ENCODE data around the gene TRIM54. TPM values are rescaled to one million over a fixed set of nuclear protein-coding genes. Genes with fewer than 3 reads are reported as not detected.

TRIM54 gene
- total and polyA plus RNA-seq, 9 of the 15 experiments (the other 6 are each of a cell fraction or from before 2014, with no cell fraction given), result not detected

DNA sequence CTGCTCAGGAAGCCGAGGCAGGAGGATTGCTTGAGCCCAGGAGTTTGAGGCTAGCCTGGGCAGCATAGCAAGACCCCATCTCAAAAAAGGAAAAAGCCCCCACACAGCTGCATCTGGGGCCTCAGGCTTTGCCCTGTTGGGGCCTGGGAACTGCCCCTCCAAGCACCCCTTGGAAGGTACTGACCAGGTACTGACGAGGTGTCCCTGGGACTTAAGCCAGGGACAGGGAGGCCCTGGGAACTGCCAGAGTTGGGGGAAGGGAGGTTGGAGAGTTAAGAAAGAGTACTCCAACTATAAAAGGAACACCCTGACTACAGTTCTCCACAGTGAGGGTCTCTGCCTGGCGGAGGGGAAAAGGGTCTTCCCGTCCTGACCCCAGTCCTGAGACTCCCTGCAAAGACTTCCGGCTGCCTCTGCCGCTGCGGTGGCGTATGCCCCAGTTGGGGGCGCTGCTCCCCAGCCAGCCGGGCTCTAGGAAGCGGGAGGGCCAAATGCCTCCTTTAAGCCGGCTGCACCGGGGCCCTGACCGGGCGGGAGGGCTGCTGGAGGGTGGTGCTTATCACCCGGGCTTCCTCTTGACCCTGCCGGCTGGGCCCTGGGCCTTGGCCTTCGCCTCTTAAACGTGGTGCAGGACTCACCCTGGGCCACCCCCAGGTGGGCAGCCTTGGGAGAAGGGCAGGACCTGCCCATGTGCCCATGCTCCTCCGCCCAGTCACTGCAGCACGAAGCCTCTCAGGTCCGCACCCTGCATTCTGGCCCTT, 32.2 kb upstream of the TRIM54 start (continued):
- TF ChIP-seq RAD51 (IDR thresholded peaks at IDR 0.05; ENCODE audit: borderline replicate concordance, low read depth), result no peak
- peak; percentile 98 for TF ChIP-seq ZNF121 (CRISPR knock-in tag; conservative IDR thresholded peaks at IDR 0.05)

DNA sequence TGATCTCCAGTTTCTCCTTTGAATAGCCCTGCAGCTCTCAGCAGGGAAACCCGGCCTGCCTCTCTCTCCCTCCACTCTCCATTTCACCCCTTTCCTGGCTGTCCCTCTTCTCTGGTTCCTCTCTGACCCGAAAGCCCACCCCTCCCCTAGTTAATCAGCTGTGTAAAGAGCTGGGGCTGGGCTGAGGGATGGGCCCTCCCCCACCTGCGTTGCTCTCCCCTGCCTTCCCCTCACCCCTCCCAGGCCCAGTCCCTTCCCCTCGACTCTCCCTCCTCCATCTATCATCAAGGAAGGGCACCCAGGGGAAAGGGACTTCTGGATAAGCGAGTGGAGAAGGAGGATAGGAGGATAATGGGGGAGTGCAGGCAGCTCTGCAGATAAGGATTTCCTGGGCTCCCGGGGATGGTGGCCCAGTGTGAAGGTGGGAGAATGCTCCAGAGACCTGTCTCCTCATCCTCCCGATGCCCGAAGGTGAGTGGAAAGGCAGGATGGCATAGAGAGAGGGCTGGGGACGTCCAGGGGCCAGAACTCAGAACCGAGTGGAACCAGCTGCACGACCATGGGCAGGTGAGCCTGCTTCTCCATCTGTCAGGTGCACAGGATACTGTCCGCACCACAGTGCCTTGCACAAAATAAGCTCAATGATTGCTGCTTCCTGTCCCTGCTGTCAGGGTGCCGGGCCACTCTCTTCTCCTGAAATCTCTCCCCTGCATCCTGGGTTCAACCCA, 31.4 kb upstream of the TRIM54 start:
- no peak overlapping the region for H3K4me3 ChIP-seq

More for the DNA sequence above, 31.4 kb upstream of the TRIM54 start:
- Histone ChIP-seq H3K9me1 (ENCODE audit: control insufficient read depth, insufficient read depth, low read length) (no peaks in the 10 kb centered on the region), H3K27ac (ENCODE audit: extremely low read depth, low read depth, low read length) (no peak overlapping the region; the same call in 2 of the 3 replicates), H3K4me2 (ENCODE audit: insufficient read depth, low read length) (no peak overlapping the region; the same call in 1 of the 2 replicates), H3K36me3 (ENCODE audit: control insufficient read depth, insufficient read depth, low read length) (no peaks in the 10 kb centered on the region), H4K20me1 (replicated peaks; ENCODE audit: control insufficient read depth, insufficient read depth, low read length) (no peaks in the 10 kb centered on the region; the same call in 1 of the 2 replicates), H3K27me3 (ENCODE audit: control insufficient read depth in 2 of 2, insufficient read depth in 2 of 2, low read length in 2 of 2) (no peaks in the 10 kb centered on the region), H2AFZ (ENCODE audit: low read depth, low read length) (peak overlapping the region; percentile 95), H3K9ac (ENCODE audit: insufficient read depth in 1 of 2, low read depth in 2 of 2, low read length in 2 of 2) (peak overlapping the region in 1 of 2 experiments; percentile 87; a peak in 3 of 4 replicates), H3K9me3 (replicated peaks; ENCODE audit: control insufficient read depth, insufficient read depth, low read depth, low read length) (no peaks in the 10 kb centered on the region), H3K79me2 (ENCODE audit: control insufficient read depth, insufficient read depth, low read length) (no peaks in the 10 kb centered on the region), H3K4me1 (replicated peaks in 1 of 2; ENCODE audit: control insufficient read depth in 2 of 2, insufficient read depth in 2 of 2, low read length in 2 of 2) (peaks cover 15 to 26% of the 10 kb centered on the region in 2 experiments)
- TF ChIP-seq WHSC1 (IDR thresholded peaks at IDR 0.05; ENCODE audit: low read length), result no peak
- 0 out of 2 replicates have a peak, but pooled peaks have one; percentile 4 for TF ChIP-seq PHF8 (IDR thresholded peaks at IDR 0.05; ENCODE audit: borderline replicate concordance, low read length)
- 0 out of 2 replicates have a peak, but pooled peaks have one; percentile 5 for TF ChIP-seq L3MBTL2 (IDR thresholded peaks at IDR 0.05)
- TF ChIP-seq HNRNPK (IDR thresholded peaks at IDR 0.05; ENCODE audit: low read depth, low read length, poor library complexity, severe bottlenecking), result no peak
- 0 out of 2 replicates have a peak, but pooled peaks have one; percentile 28 for TF ChIP-seq CBFA2T3 (IDR thresholded peaks at IDR 0.05)
- ATAC-seq (no peak), DNase-seq (ENCODE audit: extremely low read depth in 1 of 4, low spot score in 3 of 4) (peak in 2 of 4 experiments; percentile 39 to 44), FAIRE-seq (no peak)
- ChIA-PET POLR2A (interaction anchor here (0.8 to 1.0 kb wide), 2 partner anchors 15 to 20 kb away, joined by 3 read pairs; no protein-coding TSS in a partner anchor), CTCF (ENCODE audit: low intra/inter-chr PET ratio) (interaction anchor here (0.6 to 2.2 kb wide), 4 partner anchors 29 to 432 kb away, joined by 4 to 23 read pairs (median 11); no protein-coding TSS in a partner anchor)
- in situ Hi-C loops (cut with MboI), result no loop called here
- BruUV-seq (replicated peaks), result no TSS peak
- intact Hi-C loops (cut with micrococcal nuclease), result loop anchor here (1.0 kb wide), 2 partner anchors 29 to 52 kb away; no protein-coding TSS in a partner anchor
- 34% methylated on average over 13 of the region's 13 CpGs for whole genome bisulfite sequencing (ENCODE audit: insufficient coverage, low coverage, missing lambda C conversion rate)
